NOMO-1 (cell line): ENCODE data around the gene KNDC1.
A peak's percentile ranks its signal among the peaks of the same experiment; 100 is the strongest.

Experiments used
- DNase-seq, 2 experiments: peaks; one replicate each; lab custom pipeline; 2025; ENCODE audit not compliant: unreplicated experiment in 2 of 2; lab: John Stamatoyannopoulos, UW

KNDC1 gene

GRCh38 chr10:133272301-133272963 is 112.4 kb downstream of the KNDC1 start:
- no peak for DNase-seq

- no peak for DNase-seq
Observed at GRCh38 chr10:133272964-133273420, 113.0 kb downstream of the KNDC1 start.

DNA sequence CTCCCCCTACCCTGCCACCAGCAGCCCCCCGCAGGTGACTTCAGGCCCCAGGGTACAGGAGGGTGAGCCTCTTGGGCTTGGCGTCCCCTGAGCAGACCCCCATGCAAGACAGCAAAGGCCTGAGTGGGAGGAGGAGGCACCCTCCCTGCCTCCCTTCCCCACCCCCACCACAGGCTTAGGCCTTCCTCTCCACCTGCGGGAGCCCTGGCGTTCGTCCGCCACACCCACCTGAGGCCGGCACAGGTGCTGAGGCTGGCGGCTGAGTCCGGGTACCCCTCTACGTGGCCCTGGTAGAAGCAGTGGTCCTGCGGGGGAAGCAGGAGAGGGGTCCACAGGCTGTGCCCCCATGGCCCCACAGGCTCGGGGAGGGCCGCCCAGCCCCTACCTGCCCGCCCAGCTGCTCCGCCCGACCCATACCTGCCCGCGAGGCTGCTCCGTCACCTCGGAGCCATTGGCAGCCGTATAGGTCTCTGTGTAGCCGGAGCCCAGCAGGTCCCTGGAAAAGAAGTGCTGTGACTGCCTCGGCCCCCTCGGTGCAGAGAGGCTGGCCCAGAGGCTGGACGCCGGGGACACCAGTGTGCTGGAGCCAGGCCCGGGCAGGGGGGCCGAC is 113.6 kb downstream of the KNDC1 start:
- no peak for DNase-seq

GRCh38 chr10:133274751-133275683 is 115.0 kb downstream of the KNDC1 start:
- peak; percentile 57 to 76 for DNase-seq

GRCh38 chr10:133275684-133276092 is 115.7 kb downstream of the KNDC1 start:
- peak in 1 of 2 experiments; percentile 3 for DNase-seq
